Stimulated activated naive CD8-positive, alpha-beta T cell treated with anti-CD3 and anti-CD28 coated beads, Interleukin-15, Interleukin-2, amounts not matched to agents 100 U/mL and 50 U/mL, for 24 hours (primary cell): Measurements from ENCODE around the gene DOCK3.
"Not testable (repeated sequence)": the region's sequence is repeated elsewhere in the genome, so short reads cannot be mapped to it uniquely, and the experiment has no call there.

ENCODE experiments used
- ATAC-seq: fragments of 150-1000 bp; cut with Tn5 transposase; one replicate; pipeline ENCODE4 v1.10.0; 2021
- DNase-seq: peaks from one replicate; pipeline ENCODE4 v3.0.0; 2021

The DOCK3 gene

GRCh38 chr3:51361746-51362145 lies 687.0 kb downstream of the DOCK3 start:
- ATAC-seq (no peak), DNase-seq (no peak)

- no peak for DNase-seq
- ATAC-seq = no peak
Measured at GRCh38 chr3:51362476-51362875, 687.7 kb downstream of the DOCK3 start.

- not testable (repeated sequence) for ATAC-seq, DNase-seq
Measured at GRCh38 chr3:51368276-51368675, 693.5 kb downstream of the DOCK3 start.

- DNase-seq (peak; percentile 66), ATAC-seq (no peak)
Measured at GRCh38 chr3:51371943-51372557, 697.3 kb downstream of the DOCK3 start.

GRCh38 chr3:51373658-51374421 lies 699.1 kb downstream of the DOCK3 start:
- no peak for DNase-seq

GRCh38 chr3:51374456-51374855 lies 699.7 kb downstream of the DOCK3 start:
- DNase-seq = no peak
- ATAC-seq = no peak

More at GRCh38 chr3:51373658-51374421, 699.1 kb downstream of the DOCK3 start:
- ATAC-seq = no peak

GRCh38 chr3:51375136-51375535 lies 700.4 kb downstream of the DOCK3 start:
- ATAC-seq (no peak), DNase-seq (no peak)

- ATAC-seq = no peak
- DNase-seq = no peak
Measured at GRCh38 chr3:51375571-51375970, 700.8 kb downstream of the DOCK3 start.

- ATAC-seq (no peak), DNase-seq (no peak)
Measured at GRCh38 chr3:51378065-51378464, 703.3 kb downstream of the DOCK3 start.

- ATAC-seq (no peak), DNase-seq (no peak)
Measured at GRCh38 chr3:51378726-51379125, 704.0 kb downstream of the DOCK3 start.

- no peak for DNase-seq
- ATAC-seq = no peak
Measured at GRCh38 chr3:51379301-51379700, 704.6 kb downstream of the DOCK3 start.

GRCh38 chr3:51379746-51380455 lies 705.2 kb downstream of the DOCK3 start:
- DNase-seq (no peak), ATAC-seq (no peak)

- no peak for ATAC-seq
- DNase-seq = no peak
Measured at GRCh38 chr3:51380601-51381332, 706.0 kb downstream of the DOCK3 start.

- DNase-seq = no peak
- ATAC-seq = no peak
Measured at GRCh38 chr3:51381333-51381705, 706.6 kb downstream of the DOCK3 start.

GRCh38 chr3:51382076-51382745 lies 707.5 kb downstream of the DOCK3 start:
- ATAC-seq (no peak), DNase-seq (no peak)

- ATAC-seq (no peak), DNase-seq (no peak)
Measured at GRCh38 chr3:51382947-51383578, 708.3 kb downstream of the DOCK3 start.

- ATAC-seq (peak; percentile 5), DNase-seq (peak; percentile 52)
Measured at GRCh38 chr3:51384055-51384725, 709.5 kb downstream of the DOCK3 start.

GRCh38 chr3:51384726-51385473 lies 710.2 kb downstream of the DOCK3 start, which contains the start of gene MANF:
Gene MANF, plus strand, starts transcription at chr3:51385291. Its CDS starts 52 bp downstream, at chr3:51385343.
- DNase-seq (peak; percentile 96), ATAC-seq (peak; percentile 97)

GRCh38 chr3:51385621-51386091 lies 710.9 kb downstream of the DOCK3 start:
- ATAC-seq = no peak
- DNase-seq = no peak
